ENCODE data around the gene PRKCA.

The PRKCA gene

GRCh38 chr17:66752411-66752810, 450.0 kb downstream of the PRKCA start:
- DNase-seq: no peak

DNA sequence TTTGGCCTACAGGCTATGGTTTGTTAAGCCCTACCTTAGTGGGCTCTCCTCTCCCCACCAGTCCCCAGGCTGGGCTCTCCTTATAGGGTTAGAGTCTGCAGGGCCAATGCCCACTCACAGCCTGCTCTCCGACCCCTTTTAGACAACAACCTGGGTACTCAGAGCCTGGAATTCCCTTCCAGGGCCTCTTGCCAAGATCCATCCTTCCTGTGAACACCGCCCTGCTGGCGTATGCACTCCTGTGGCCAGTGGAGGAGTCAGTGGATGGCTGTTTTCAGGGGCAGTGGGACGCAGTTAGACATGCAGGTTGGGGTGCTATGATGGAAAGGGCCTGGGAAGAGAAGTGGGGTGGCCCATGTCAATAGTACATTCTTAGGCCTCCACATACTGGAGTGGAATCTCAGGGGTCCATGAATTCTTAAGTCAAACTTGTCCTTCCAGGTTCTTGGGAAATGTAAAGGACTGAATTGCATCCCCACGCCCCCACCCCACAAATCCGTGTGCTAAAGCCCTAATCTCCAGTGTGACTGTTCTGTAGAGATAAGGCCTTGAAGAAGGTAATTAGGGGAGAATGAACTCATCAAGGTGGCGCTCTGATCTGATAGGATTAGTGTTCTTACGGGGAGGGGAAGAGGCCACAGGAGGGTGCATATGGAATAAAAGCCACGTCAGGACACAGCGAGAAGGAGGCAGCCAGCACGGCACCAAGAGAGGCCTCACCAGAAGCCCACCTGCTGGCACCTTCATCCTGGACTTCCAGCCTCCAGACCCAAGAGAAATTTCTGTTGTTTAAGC, 450.9 kb downstream of the PRKCA start:
- DNase-seq: no peak

GRCh38 chr17:66755101-66755943, 452.9 kb downstream of the PRKCA start:
- DNase-seq: no peak

GRCh38 chr17:66755944-66756290, 453.5 kb downstream of the PRKCA start:
- DNase-seq: no peak

- no peak for DNase-seq
Measured at GRCh38 chr17:66760324-66760723, 457.9 kb downstream of the PRKCA start.

- DNase-seq: no peak
Measured at GRCh38 chr17:66762276-66762675, 459.9 kb downstream of the PRKCA start.

- DNase-seq: no peak
Measured at GRCh38 chr17:66763056-66763455, 460.6 kb downstream of the PRKCA start.

DNA sequence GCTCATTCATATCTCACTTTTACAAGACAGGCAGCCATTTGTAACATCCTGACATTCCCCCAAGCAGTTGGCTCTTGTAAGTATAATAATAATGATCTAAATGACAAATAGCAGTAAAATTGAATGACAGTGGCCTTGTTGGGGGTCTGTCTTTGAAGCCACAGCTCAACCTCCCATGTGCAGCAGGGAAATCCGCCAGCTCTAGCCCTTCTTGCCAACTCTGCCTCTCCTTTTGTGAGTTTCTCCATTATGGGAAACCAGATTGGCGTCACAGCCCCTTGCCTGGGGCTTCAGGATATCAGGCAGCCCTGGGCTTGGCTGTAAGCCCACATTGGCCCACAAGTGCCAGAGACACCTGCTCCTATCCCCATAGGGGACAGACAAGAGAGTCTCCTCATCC, 462.1 kb downstream of the PRKCA start:
- DNase-seq: no peak

GRCh38 chr17:66767154-66767933, 464.9 kb downstream of the PRKCA start:
- no peak for DNase-seq

DNA sequence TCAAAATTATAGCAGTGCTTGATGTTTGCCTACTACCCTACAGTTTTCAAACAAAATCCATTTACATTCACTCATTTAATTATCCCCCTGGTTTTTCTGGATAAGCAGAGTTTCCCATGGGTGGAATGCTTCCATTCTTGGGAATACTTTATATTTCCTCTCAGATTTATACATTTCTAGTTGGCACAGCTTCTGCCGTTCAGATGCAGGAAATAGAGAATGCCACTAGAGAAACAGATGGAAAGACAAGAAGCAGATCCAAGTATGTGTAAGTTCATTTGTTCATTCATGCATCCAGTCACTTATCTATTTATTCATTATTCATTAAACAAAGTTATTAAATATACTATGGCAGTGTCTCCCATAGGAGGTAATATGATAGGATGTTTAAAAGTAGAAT, 467.5 kb downstream of the PRKCA start:
- no peak for DNase-seq

- DNase-seq: no peak
Measured at GRCh38 chr17:66772148-66772812, 469.9 kb downstream of the PRKCA start.

- no peak for DNase-seq
Measured at GRCh38 chr17:66775271-66775670, 472.9 kb downstream of the PRKCA start.

DNA sequence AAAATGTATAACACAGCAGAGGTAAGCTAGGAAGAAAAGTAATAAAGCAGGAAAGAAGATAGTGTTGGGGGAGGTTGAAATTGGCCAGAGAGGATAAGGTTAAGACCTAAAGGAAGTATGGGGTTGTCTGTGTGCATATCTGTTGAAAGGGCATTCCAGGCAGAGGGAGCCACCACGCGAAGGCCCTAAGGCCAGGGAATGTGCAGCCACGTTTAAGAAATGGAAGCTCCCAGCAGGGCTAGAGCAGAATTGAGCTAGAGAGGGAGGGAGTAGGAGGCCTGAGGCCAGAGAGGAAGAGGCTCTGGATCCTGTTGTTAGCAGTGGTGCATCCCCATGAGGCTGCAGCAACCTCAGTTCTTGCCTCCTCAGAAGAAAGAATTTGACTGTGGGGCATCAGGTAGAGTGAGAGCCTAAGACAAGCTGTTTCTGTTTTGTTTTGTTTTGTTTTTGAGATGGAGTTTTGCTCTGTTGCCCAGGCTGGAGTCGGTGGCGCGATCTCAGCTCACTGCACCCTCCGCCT, 473.5 kb downstream of the PRKCA start:
- DNase-seq: no peak

GRCh38 chr17:66776999-66777688, 474.7 kb downstream of the PRKCA start:
- DNase-seq: no peak

- DNase-seq: no peak
Measured at GRCh38 chr17:66777689-66778225, 475.3 kb downstream of the PRKCA start.

GRCh38 chr17:66778531-66779236, 476.3 kb downstream of the PRKCA start:
- no peak for DNase-seq

DNA sequence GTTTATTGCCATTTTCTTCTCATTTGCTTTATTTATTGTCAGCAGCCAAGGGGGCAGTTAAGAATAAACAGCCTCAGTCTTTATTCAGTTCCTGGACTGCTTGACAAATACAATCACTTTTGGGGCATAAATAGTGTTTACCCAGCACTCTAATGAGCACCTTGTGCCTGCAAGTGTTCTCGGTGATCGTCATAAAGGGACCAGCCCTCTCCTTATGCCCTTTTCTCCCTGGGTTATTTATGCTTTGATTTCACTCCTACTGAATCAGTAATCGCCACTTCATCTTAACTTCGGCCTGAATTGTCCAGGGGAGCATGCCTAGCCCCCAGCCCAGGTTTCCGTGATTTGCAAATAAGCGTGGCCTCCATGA, 476.8 kb downstream of the PRKCA start:
- no peak for DNase-seq

GRCh38 chr17:66781135-66781534, 478.7 kb downstream of the PRKCA start:
- no peak for DNase-seq

- peak; percentile 36 for DNase-seq
Measured at GRCh38 chr17:66782851-66783250, 480.4 kb downstream of the PRKCA start.

DNA sequence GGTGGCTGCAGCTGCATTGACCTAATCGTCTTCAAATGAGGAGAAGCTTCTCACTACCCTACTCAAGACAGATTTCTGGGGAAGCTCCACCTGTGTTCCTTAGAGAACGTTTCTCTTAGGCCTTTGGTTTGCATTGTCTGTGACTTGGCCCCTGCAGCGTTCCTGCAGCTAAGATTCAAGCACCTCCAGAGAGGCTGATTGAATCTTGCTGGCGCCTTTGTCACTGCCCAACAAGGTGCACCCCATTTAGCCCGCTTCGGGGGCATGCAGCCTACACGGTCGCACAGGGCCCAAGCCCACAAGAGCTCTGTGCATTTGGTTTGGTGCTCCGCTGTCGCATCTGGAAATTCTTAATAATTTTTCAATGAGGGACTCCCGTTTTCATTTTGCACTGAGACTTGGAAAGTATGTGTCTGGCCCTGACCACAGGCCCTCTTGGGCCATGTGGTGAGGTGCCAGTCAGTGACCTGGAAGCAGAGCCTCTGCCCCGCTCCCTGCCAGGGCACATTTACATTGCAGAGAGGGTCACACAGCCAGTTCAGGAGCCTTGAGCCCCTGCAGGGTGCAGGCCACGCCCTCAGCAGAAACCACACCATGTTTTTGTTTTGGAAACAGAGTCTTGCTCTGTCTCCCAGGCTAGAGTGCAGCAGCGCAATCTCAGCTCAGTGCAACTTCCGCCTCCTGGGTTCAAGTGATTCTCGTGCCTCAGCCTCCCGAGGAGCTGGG, 481.4 kb downstream of the PRKCA start:
- DNase-seq: no peak

All from retina (tissue), 1 donor.